SK-N-SH (cell line): ENCODE results near the gene LMTK2. TPM values are rescaled to one million over a fixed set of nuclear protein-coding genes. Genes with fewer than 3 reads are reported as not detected.

Source experiments
- CTCF ChIA-PET: fragments of 300-600, 350-600 bp; formaldehyde crosslinking; extraction: SDS; loops from one replicate; lab custom pipeline; 2021; lab: Yijun Ruan, JAX
- POLR2A ChIA-PET: fragments of 350-600 bp; sonication (Branson Sonifier 250); formaldehyde crosslinking; extraction: SDS; loops from one replicate; lab custom pipeline; 2020; ENCODE audit warnings: antibody characterized with exemption, inconsistent platforms; lab: Yijun Ruan, JAX
- DNase-seq: peaks from one replicate; pipeline ENCODE4 v3.0.0; 2012
- H2AFZ ChIP-seq: fragments of 200-600 bp; sonication (generic); 2 replicates; pipeline ENCODE4 v1.8.1; 2016; ENCODE audit warnings: antibody characterized with exemption, mild to moderate bottlenecking, low read depth
- H3F3A ChIP-seq: fragments of 200-600 bp; sonication (generic); replicated peaks from 2 replicates; pipeline ENCODE3; 2016; ENCODE audit warnings: antibody characterized with exemption, mild to moderate bottlenecking; ENCODE audit not compliant: insufficient read depth
- H3K27ac ChIP-seq, 2 experiments: fragments of 200-500 bp in 1 of 2; fragments of 200-600 bp in 1 of 2; sonication (Bioruptor generic) in 1 of 2; sonication (generic), shearing (Covaris generic) in 1 of 2; 2 replicates each; pipeline versions ENCODE4 v1.5.1 to v1.6.1; 2014 to 2016; ENCODE audit warnings: low read depth in 2 of 2, inconsistent platforms in 1 of 2, low read length in 1 of 2, mild to moderate bottlenecking in 1 of 2, mixed read lengths in 1 of 2
- H3K27me3 ChIP-seq: fragments of 200-600 bp; sonication (generic), shearing (Covaris generic); 2 replicates; pipeline ENCODE4 v1.6.1; 2016; ENCODE audit warnings: mixed run types; ENCODE audit not compliant: insufficient read depth
- H3K36me3 ChIP-seq, 2 experiments: fragments of 200-500 bp in 1 of 2; fragments of 200-600 bp in 1 of 2; sonication (Bioruptor generic) in 1 of 2; sonication (generic) in 1 of 2; replicated peaks in 1 of 2; 2 replicates each; pipeline versions ENCODE3 to v1.5.1; 2014 to 2016; ENCODE audit warnings: low read length in 1 of 2, mild to moderate bottlenecking in 1 of 2; ENCODE audit not compliant: insufficient read depth in 2 of 2, control insufficient read depth in 1 of 2
- H3K4me1 ChIP-seq, 2 experiments: fragments of 200-500 bp in 1 of 2; fragments of 200-600 bp in 1 of 2; sonication (Bioruptor generic) in 1 of 2; sonication (generic), shearing (Covaris generic) in 1 of 2; 2 replicates each; pipeline versions ENCODE4 v1.5.1 to v1.6.1; 2014 to 2016; ENCODE audit warnings: low read depth in 1 of 2, low read length in 1 of 2, mixed run types in 1 of 2; ENCODE audit not compliant: insufficient read depth in 2 of 2, control insufficient read depth in 1 of 2
- H3K4me2 ChIP-seq: fragments of 200-600 bp; sonication (generic), shearing (Covaris generic); 2 replicates; pipeline ENCODE4 v1.6.1; 2017; ENCODE audit warnings: mixed run types
- H3K4me3 ChIP-seq, 2 experiments: fragments of 200-500 bp in 1 of 2; fragments of 200-600 bp in 1 of 2; sonication (Bioruptor generic) in 1 of 2; sonication (generic), shearing (Covaris generic) in 1 of 2; 2 replicates each; pipeline versions ENCODE4 v1.5.1 to v1.8.1; 2014 to 2016; ENCODE audit warnings: low read depth in 2 of 2, inconsistent platforms in 1 of 2, low read length in 1 of 2, mild to moderate bottlenecking in 1 of 2, mixed read lengths in 1 of 2, moderate library complexity in 1 of 2
- H3K79me2 ChIP-seq: fragments of 200-600 bp; sonication (generic); 2 replicates; pipeline ENCODE4 v1.8.1; 2017; ENCODE audit warnings: mild to moderate bottlenecking; ENCODE audit not compliant: insufficient read depth
- H3K9ac ChIP-seq: fragments of 200-600 bp; sonication (generic); 2 replicates; pipeline ENCODE4 v1.6.1; 2017; ENCODE audit warnings: mixed run types
- H3K9me2 ChIP-seq: fragments of 200-600 bp; sonication (generic); 2 replicates; pipeline ENCODE4 v1.6.1; 2017; ENCODE audit warnings: mixed run types
- H3K9me3 ChIP-seq: fragments of 200-600 bp; sonication (generic); 2 replicates; pipeline ENCODE4 v1.6.1; 2017; ENCODE audit warnings: mixed run types, mild to moderate bottlenecking, moderate library complexity
- H4K20me1 ChIP-seq: fragments of 200-600 bp; sonication (generic); 2 replicates; pipeline ENCODE4 v1.6.1; 2017; ENCODE audit warnings: mild to moderate bottlenecking, mixed run types; ENCODE audit not compliant: insufficient read depth
- GABPA ChIP-seq: IDR thresholded peaks from 2 replicates; pipeline ENCODE4 v1.4.0; 2012; ENCODE audit warnings: low read depth, mild to moderate bottlenecking
- NFIC ChIP-seq: IDR thresholded peaks from 2 replicates; pipeline ENCODE4 v1.4.0; 2012; ENCODE audit warnings: borderline replicate concordance
- RAD21 ChIP-seq: IDR thresholded peaks from 2 replicates; pipeline ENCODE4 v1.6.1; 2012; ENCODE audit warnings: mild to moderate bottlenecking, low read length
- RFX5 ChIP-seq: IDR thresholded peaks from 2 replicates; pipeline ENCODE4 v1.6.1; 2012; ENCODE audit warnings: mild to moderate bottlenecking, improper control_type of control experiment, low read length
- RXRA ChIP-seq: IDR thresholded peaks from 2 replicates; pipeline ENCODE4 v1.4.0; 2012; ENCODE audit warnings: low read depth, mild to moderate bottlenecking, borderline replicate concordance
- SMC3 ChIP-seq: IDR thresholded peaks from 2 replicates; pipeline ENCODE4 v1.6.1; 2012; ENCODE audit warnings: low read depth, low read length, improper control_type of control experiment
- TAF1 ChIP-seq: IDR thresholded peaks from 2 replicates; pipeline ENCODE4 v1.6.1; 2012; ENCODE audit warnings: low read depth, mild to moderate bottlenecking, low read length, moderate library complexity, borderline replicate concordance
- TEAD4 ChIP-seq: IDR thresholded peaks from 2 replicates; pipeline ENCODE4 v1.4.0; 2012; ENCODE audit warnings: mild to moderate bottlenecking, borderline replicate concordance; ENCODE audit not compliant: insufficient read depth
- YY1 ChIP-seq: IDR thresholded peaks from 2 replicates; pipeline ENCODE4 v1.4.0; 2012; ENCODE audit warnings: low read depth, mild to moderate bottlenecking
- ZBTB33 ChIP-seq: IDR thresholded peaks from 2 replicates; pipeline ENCODE4 v1.4.0; 2012; ENCODE audit warnings: low read depth, borderline replicate concordance
- WGBS: methylation state at CpG from one replicate; pipeline ENCODE4 v1.1.6; 2017; ENCODE audit warnings: low lambda C conversion rate; 5-methylcytosine and 5-hydroxymethylcytosine counted together
- polyA plus RNA-seq, 3 experiments: library from polyadenylated mRNA; depleted of rRNA; stranded (reverse); fragments of >200 nt; gene quantifications; 2 replicates each; pipeline ENCODE4 v1.2.3, GENCODE V29; 2012
- TF ChIP-seq, protein P1 (sequence below): IDR thresholded peaks from 2 replicates; pipeline ENCODE4 v1.6.1; 2012; ENCODE audit warnings: mild to moderate bottlenecking, low read depth, low read length, moderate library complexity
- TF ChIP-seq, protein P2 (sequence below): fragments of 200-600 bp; sonication (generic); IDR thresholded peaks from 2 replicates; pipeline ENCODE4 v1.6.1; 2017; ENCODE audit warnings: antibody characterized with exemption, mild to moderate bottlenecking, moderate library complexity

LMTK2 gene
- polyA plus RNA-seq, 1 of the 3 experiments (the other 2 are of a cell fraction), result 9.0 TPM

DNA sequence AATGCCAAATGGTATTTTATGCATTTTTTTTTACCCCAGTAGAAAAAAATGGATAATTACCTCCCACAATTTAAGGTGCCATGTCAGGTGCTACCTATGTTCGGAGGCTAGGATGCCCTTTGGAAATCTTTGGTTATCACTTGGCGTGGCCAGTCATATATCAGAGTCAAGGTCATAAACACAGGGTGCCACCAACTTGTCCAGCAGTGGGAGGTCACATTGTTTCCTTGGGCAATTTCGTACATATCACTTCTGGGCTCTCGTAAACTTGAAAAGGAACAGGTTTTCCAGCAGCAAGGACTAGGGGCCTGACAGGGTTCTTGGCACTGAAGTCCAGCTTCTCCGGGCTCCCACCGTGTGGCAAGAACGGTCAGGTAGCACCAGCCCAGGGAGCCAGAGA is 56.6 kb downstream of the LMTK2 start:
- TF ChIP-seq SMC3 (no peak), YY1 (no peak), RAD21 (no peak), GABPA (no peak), RXRA (no peak), ZBTB33 (no peak), TEAD4 (no peak), NFIC (no peak), TAF1 (no peak), RFX5 (no peak)
- TF ChIP-seq, protein P1, sequence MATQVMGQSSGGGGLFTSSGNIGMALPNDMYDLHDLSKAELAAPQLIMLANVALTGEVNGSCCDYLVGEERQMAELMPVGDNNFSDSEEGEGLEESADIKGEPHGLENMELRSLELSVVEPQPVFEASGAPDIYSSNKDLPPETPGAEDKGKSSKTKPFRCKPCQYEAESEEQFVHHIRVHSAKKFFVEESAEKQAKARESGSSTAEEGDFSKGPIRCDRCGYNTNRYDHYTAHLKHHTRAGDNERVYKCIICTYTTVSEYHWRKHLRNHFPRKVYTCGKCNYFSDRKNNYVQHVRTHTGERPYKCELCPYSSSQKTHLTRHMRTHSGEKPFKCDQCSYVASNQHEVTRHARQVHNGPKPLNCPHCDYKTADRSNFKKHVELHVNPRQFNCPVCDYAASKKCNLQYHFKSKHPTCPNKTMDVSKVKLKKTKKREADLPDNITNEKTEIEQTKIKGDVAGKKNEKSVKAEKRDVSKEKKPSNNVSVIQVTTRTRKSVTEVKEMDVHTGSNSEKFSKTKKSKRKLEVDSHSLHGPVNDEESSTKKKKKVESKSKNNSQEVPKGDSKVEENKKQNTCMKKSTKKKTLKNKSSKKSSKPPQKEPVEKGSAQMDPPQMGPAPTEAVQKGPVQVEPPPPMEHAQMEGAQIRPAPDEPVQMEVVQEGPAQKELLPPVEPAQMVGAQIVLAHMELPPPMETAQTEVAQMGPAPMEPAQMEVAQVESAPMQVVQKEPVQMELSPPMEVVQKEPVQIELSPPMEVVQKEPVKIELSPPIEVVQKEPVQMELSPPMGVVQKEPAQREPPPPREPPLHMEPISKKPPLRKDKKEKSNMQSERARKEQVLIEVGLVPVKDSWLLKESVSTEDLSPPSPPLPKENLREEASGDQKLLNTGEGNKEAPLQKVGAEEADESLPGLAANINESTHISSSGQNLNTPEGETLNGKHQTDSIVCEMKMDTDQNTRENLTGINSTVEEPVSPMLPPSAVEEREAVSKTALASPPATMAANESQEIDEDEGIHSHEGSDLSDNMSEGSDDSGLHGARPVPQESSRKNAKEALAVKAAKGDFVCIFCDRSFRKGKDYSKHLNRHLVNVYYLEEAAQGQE, result no peak
- TF ChIP-seq, protein P2, sequence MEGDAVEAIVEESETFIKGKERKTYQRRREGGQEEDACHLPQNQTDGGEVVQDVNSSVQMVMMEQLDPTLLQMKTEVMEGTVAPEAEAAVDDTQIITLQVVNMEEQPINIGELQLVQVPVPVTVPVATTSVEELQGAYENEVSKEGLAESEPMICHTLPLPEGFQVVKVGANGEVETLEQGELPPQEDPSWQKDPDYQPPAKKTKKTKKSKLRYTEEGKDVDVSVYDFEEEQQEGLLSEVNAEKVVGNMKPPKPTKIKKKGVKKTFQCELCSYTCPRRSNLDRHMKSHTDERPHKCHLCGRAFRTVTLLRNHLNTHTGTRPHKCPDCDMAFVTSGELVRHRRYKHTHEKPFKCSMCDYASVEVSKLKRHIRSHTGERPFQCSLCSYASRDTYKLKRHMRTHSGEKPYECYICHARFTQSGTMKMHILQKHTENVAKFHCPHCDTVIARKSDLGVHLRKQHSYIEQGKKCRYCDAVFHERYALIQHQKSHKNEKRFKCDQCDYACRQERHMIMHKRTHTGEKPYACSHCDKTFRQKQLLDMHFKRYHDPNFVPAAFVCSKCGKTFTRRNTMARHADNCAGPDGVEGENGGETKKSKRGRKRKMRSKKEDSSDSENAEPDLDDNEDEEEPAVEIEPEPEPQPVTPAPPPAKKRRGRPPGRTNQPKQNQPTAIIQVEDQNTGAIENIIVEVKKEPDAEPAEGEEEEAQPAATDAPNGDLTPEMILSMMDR, result no peak
- TF ChIP-seq, all 33 proteins: peak for 0
- peak overlapping the region in 1 of 2 experiments; percentile 72; a peak in 2 of 4 replicates for H3K27ac ChIP-seq
- H3K9me2 ChIP-seq, result no peaks in the 10 kb centered on the region
- H3K27me3 ChIP-seq, result no peaks in the 10 kb centered on the region
- H2AFZ ChIP-seq, result no peak overlapping the region
- H3K4me1 ChIP-seq, result peaks cover 0 to 17% of the 10 kb centered on the region in 2 experiments; a peak in 1 of 4 replicates
- H3K36me3 ChIP-seq, result peaks cover 7 to 10% of the 10 kb centered on the region in 2 experiments
- DNase-seq, result no peak
- no peak overlapping the region for H3K9ac ChIP-seq
- no peak overlapping the region for H3K4me3 ChIP-seq
- no peak overlapping the region for H3K4me2 ChIP-seq
- H4K20me1 ChIP-seq, result no peaks in the 10 kb centered on the region
- ChIA-PET POLR2A (no interaction called here), CTCF (interaction anchor here (1.0 to 19.6 kb wide), 5 partner anchors 15 to 143 kb away, joined by 3 to 744 read pairs (median 133); partner anchors contain the start of gene LMTK2)
- no peaks in the 10 kb centered on the region for H3K9me3 ChIP-seq
- 86% methylated on average over 7 of the region's 7 CpGs for WGBS
- peaks cover 13% of the 10 kb centered on the region for H3F3A ChIP-seq
- H3K79me2 ChIP-seq, result no peaks in the 10 kb centered on the region
